ENCODE measurements around the gene FER1L5.

Gene FER1L5

GRCh38 chr2:96751800-96752199, 109.2 kb downstream of the FER1L5 start:
- H3K4me3 ChIP-seq (ENCODE audit: low read depth, low read length), result no peak overlapping the region
- TF ChIP-seq CTCF (IDR thresholded peaks at IDR 0.05; ENCODE audit: low read depth, low read length), result no peak

GRCh38 chr2:96753661-96754282, 111.2 kb downstream of the FER1L5 start:
- no peak overlapping the region for H3K4me3 ChIP-seq (ENCODE audit: low read depth, low read length)
- no peak for TF ChIP-seq CTCF (IDR thresholded peaks at IDR 0.05; ENCODE audit: low read depth, low read length)

GRCh38 chr2:96754317-96754716, 111.8 kb downstream of the FER1L5 start:
- no peak overlapping the region for H3K4me3 ChIP-seq (ENCODE audit: low read depth, low read length)
- TF ChIP-seq CTCF (IDR thresholded peaks at IDR 0.05; ENCODE audit: low read depth, low read length), result no peak

Data from WI38 (cell line).